ENCODE measurements around the gene PKD2.

Gene PKD2

DNA sequence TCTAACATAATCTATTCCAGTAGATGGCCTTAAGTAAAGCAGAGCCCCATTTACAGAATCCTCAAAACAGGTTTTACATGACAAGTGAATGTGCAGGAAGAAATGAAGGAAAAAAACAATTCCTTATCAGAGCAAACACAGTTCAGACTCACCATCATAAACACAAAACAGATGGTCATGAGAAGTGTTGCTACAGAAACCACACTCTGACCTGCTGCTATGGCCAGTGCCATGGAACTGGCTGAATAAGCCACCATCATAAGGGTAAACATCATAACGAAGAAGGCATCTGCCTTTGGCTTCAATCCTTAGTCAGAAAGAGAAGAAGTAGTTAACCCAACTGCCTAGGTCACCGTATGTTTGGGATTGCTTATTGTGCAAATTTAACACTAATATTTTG is 89.9 kb downstream of the PKD2 start:
- Histone ChIP-seq H3K4me2 (ENCODE audit: low read length) (no peak overlapping the region), H3K9ac (no peak overlapping the region), H3K79me2 (no peaks in the 10 kb centered on the region), H2AFZ (no peak overlapping the region), H3K4me3 (ENCODE audit: low read depth, low read length) (no peak overlapping the region), H3K4me1 (no peaks in the 10 kb centered on the region), H3K27ac (no peak overlapping the region), H3K36me3 (ENCODE audit: control insufficient read depth, insufficient read depth, low read length) (no peaks in the 10 kb centered on the region), H3K27me3 (ENCODE audit: control insufficient read depth, insufficient read depth, low read length) (no peaks in the 10 kb centered on the region), H3K9me3 (ENCODE audit: control insufficient read depth, low read length) (no peaks in the 10 kb centered on the region)
- TF ChIP-seq, protein P1, sequence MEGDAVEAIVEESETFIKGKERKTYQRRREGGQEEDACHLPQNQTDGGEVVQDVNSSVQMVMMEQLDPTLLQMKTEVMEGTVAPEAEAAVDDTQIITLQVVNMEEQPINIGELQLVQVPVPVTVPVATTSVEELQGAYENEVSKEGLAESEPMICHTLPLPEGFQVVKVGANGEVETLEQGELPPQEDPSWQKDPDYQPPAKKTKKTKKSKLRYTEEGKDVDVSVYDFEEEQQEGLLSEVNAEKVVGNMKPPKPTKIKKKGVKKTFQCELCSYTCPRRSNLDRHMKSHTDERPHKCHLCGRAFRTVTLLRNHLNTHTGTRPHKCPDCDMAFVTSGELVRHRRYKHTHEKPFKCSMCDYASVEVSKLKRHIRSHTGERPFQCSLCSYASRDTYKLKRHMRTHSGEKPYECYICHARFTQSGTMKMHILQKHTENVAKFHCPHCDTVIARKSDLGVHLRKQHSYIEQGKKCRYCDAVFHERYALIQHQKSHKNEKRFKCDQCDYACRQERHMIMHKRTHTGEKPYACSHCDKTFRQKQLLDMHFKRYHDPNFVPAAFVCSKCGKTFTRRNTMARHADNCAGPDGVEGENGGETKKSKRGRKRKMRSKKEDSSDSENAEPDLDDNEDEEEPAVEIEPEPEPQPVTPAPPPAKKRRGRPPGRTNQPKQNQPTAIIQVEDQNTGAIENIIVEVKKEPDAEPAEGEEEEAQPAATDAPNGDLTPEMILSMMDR (IDR thresholded peaks at IDR 0.05): no peak

DNA sequence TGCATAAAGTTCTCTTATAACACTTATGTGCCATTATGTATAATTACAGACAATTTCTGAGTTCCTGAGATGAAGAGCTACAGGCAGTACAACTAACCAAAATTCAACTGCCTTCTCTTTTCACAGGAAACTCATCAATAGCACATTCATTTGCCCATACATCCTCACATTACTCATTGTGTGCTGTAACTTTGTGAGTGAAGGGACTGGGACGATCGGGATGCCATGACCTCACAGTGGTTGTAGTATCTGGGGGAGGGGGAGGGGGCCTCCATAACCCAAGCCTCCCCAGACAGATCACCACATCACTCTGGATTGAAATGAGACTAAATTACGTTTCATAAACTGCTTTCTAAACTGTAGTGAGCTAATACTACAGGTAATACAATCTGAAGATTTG is 90.3 kb downstream of the PKD2 start:
- H3K4me2 ChIP-seq (ENCODE audit: low read length): no peak overlapping the region
- H3K4me3 ChIP-seq (ENCODE audit: low read depth, low read length): no peak overlapping the region
- TF ChIP-seq, protein P1 (IDR thresholded peaks at IDR 0.05): no peak
- no peak overlapping the region for H2AFZ ChIP-seq
- H3K79me2 ChIP-seq: no peaks in the 10 kb centered on the region
- H3K27me3 ChIP-seq (ENCODE audit: control insufficient read depth, insufficient read depth, low read length): no peaks in the 10 kb centered on the region
- no peaks in the 10 kb centered on the region for H3K4me1 ChIP-seq
- no peak overlapping the region for H3K9ac ChIP-seq
- H3K9me3 ChIP-seq (ENCODE audit: control insufficient read depth, low read length): no peaks in the 10 kb centered on the region
- no peaks in the 10 kb centered on the region for H3K36me3 ChIP-seq (ENCODE audit: control insufficient read depth, insufficient read depth, low read length)
- H3K27ac ChIP-seq: no peak overlapping the region

DNA sequence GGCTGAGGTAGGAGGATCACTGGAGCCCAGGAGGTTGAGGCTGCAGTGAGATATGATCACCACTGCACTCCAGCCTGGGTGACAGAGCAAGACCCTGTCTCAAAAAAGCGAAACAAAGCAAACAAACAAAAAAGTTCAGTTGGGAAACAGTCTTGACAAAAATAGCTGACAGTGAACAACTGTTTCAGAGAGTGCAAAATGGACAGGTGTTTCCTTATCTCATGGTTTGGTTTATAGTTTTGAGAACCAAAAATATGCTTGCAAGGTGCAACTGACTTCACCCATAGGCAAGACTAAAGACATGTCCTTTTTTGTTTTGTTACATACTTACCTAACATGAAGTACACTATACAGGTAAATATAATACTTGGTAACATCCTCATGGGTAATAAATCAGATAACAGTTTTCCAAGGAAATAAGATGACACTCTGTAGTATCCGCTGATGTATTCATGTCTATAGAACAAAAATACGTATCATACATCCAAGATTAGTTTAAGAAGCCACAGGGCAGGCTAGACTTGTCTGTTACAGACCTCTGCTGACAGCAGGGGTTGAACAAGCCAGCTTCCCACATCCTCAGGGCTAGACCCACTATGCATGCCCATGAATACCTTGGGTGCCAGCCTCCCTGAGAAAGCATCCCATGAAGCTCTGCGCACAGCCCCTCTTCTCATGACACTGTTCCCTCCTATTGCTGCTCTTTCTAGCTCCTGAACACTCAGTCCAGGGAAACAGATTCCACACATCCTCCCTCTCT is 91.7 kb downstream of the PKD2 start:
- no peaks in the 10 kb centered on the region for H3K36me3 ChIP-seq (ENCODE audit: control insufficient read depth, insufficient read depth, low read length)
- no peaks in the 10 kb centered on the region for H3K27me3 ChIP-seq (ENCODE audit: control insufficient read depth, insufficient read depth, low read length)
- H3K27ac ChIP-seq: no peak overlapping the region
- H3K79me2 ChIP-seq: no peaks in the 10 kb centered on the region
- no peak overlapping the region for H3K4me2 ChIP-seq (ENCODE audit: low read length)
- TF ChIP-seq, protein P1 (IDR thresholded peaks at IDR 0.05): no peak
- no peaks in the 10 kb centered on the region for H3K4me1 ChIP-seq
- H3K4me3 ChIP-seq (ENCODE audit: low read depth, low read length): no peak overlapping the region
- H3K9me3 ChIP-seq (ENCODE audit: control insufficient read depth, low read length): no peaks in the 10 kb centered on the region
- no peak overlapping the region for H3K9ac ChIP-seq
- no peak overlapping the region for H2AFZ ChIP-seq

DNA sequence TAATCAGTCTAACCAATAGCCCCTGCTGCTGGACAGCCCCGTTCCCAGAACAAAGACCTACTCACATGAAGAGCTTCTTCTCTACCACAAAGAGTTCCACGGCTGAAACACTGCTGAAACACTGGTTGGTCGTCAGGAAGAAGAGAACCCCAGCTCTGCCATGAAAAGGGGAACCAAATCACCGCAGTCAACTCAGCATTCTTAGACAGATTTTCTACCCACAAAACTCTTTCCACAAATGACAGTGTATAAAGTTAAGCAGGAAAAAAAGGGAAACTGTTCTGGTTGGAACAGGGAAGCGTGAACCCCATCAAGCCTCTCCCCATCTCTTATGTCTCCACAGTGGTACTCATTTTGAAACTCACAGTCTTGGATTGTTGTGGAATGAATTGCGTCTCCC is 93.7 kb downstream of the PKD2 start:
- no peak overlapping the region for H3K4me2 ChIP-seq (ENCODE audit: low read length)
- H3K9ac ChIP-seq: no peak overlapping the region
- H3K27ac ChIP-seq: no peak overlapping the region
- no peak overlapping the region for H3K4me3 ChIP-seq (ENCODE audit: low read depth, low read length)
- H3K9me3 ChIP-seq (ENCODE audit: control insufficient read depth, low read length): no peaks in the 10 kb centered on the region
- no peaks in the 10 kb centered on the region for H3K79me2 ChIP-seq
- no peaks in the 10 kb centered on the region for H3K36me3 ChIP-seq (ENCODE audit: control insufficient read depth, insufficient read depth, low read length)
- H3K4me1 ChIP-seq: no peaks in the 10 kb centered on the region
- TF ChIP-seq, protein P1 (IDR thresholded peaks at IDR 0.05): no peak
- H2AFZ ChIP-seq: no peak overlapping the region
- no peaks in the 10 kb centered on the region for H3K27me3 ChIP-seq (ENCODE audit: control insufficient read depth, insufficient read depth, low read length)

DNA sequence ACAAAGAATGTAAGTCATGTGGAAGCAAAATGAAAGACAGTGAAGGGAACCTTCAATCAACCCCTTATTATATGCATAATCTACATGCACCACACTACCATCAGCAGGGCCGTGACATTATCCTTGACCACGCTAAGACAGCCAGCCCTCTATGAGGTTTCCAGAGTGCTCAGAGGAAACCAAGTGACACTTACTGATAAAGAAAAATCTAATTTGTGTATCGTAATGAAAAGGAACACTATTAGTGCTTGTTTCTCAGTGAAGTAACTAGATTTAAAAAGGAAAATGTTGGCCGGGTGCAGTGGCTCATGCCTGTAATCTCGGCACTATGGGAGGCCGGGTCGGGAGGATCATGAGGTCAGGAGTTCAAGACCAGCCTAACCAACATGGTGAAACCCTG is 94.6 kb downstream of the PKD2 start:
- Histone ChIP-seq H3K79me2 (no peaks in the 10 kb centered on the region), H3K9ac (no peak overlapping the region), H3K4me1 (no peaks in the 10 kb centered on the region), H3K27ac (no peak overlapping the region), H3K9me3 (ENCODE audit: control insufficient read depth, low read length) (no peaks in the 10 kb centered on the region), H3K4me2 (ENCODE audit: low read length) (no peak overlapping the region), H3K36me3 (ENCODE audit: control insufficient read depth, insufficient read depth, low read length) (no peaks in the 10 kb centered on the region), H3K4me3 (ENCODE audit: low read depth, low read length) (no peak overlapping the region), H2AFZ (no peak overlapping the region), H3K27me3 (ENCODE audit: control insufficient read depth, insufficient read depth, low read length) (no peaks in the 10 kb centered on the region)
- TF ChIP-seq, protein P1 (IDR thresholded peaks at IDR 0.05): no peak

All from parathyroid adenoma (tissue), 2 donors.